Gastroesophageal sphincter (tissue), 4 donors: ENCODE data around the gene MARCKS. TPM values are rescaled to one million over a fixed set of nuclear protein-coding genes. Genes with fewer than 3 reads are reported as not detected.
A peak's percentile ranks its signal among the peaks of the same experiment; 100 is the strongest.
"Not testable (repeated sequence)": the region's sequence is repeated elsewhere in the genome, so short reads cannot be mapped to it uniquely, and the experiment has no call there.

Source experiments
- ATAC-seq: fragments of 150-250 bp; one replicate; pipeline ENCODE4 v1.9.1; 2016; ENCODE audit warnings: mild to moderate bottlenecking, moderate library complexity
- H3K27ac ChIP-seq, 4 donors: fragments of 200-600 bp; sonication (generic) in 3 of 4; 1 replicate in 3 of 4; 2 replicates in 1 of 4; pipeline ENCODE4 v1.5.1; 2016 to 2019
- H3K27me3 ChIP-seq: fragments of 200-600 bp; sonication (generic); one replicate; pipeline ENCODE4 v1.5.1; 2019
- H3K36me3 ChIP-seq, 2 donors: fragments of 200-600 bp; sonication (generic); one replicate each; pipeline ENCODE4 v1.5.1; 2019; ENCODE audit warnings: control low read depth in 1 of 2
- H3K4me1 ChIP-seq, 3 donors: fragments of 200-600 bp; sonication (generic); 1 replicate in 2 of 3; 2 replicates in 1 of 3; pipeline ENCODE4 v1.5.1; 2016 to 2019; ENCODE audit warnings: control low read depth in 2 of 3
- H3K4me3 ChIP-seq, 2 donors: fragments of 200-600 bp; sonication (generic); one replicate each; pipeline ENCODE4 v1.5.1; 2019; ENCODE audit warnings: mild to moderate bottlenecking in 1 of 2, moderate library complexity in 1 of 2
- H3K9me3 ChIP-seq, 3 donors: fragments of 200-600 bp; sonication (generic); one replicate each; pipeline ENCODE4 v1.5.1; 2017 to 2019; ENCODE audit warnings: control low read depth in 2 of 3
- EP300 ChIP-seq: sonication (generic); formaldehyde crosslinking; IDR thresholded peaks from one replicate; pipeline ENCODE4 v1.6.1; 2017; ENCODE audit warnings: antibody characterized with exemption, mild to moderate bottlenecking
- POLR2A ChIP-seq, 2 donors: fragments of 450-650 bp; IDR thresholded peaks; one replicate each; pipeline ENCODE4 v1.6.1; 2017; ENCODE audit warnings: antibody characterized with exemption in 2 of 2, mild to moderate bottlenecking in 2 of 2, moderate library complexity in 1 of 2
- POLR2AphosphoS5 ChIP-seq: sonication (generic); formaldehyde crosslinking; IDR thresholded peaks from one replicate; pipeline ENCODE4 v1.6.1; 2017; ENCODE audit warnings: antibody characterized with exemption
- WGBS, 2 donors: methylation state at CpG; one replicate each; pipeline ENCODE4 v1.1.5; 2018; ENCODE audit warnings: low coverage in 1 of 2; 5-methylcytosine and 5-hydroxymethylcytosine counted together
- total RNA-seq, 4 donors: library from RNA; depleted of rRNA; stranded (reverse); fragments of >200 nt; gene quantifications; one replicate each; pipeline ENCODE4 v1.1.0, GENCODE V29; 2016
- TF ChIP-seq, protein P1 (sequence below), 4 experiments: fragments of 200-600 bp in 2 of 4; fragments of 450-650 bp in 2 of 4; sonication (generic) in 1 of 4; IDR thresholded peaks; one replicate each; pipeline ENCODE4 v1.5.1; 2017 to 2019; ENCODE audit warnings: antibody characterized with exemption in 4 of 4, mild to moderate bottlenecking in 2 of 4, moderate library complexity in 2 of 4

MARCKS gene
- total RNA-seq, 4 donors from 2014 or later = 17.7 to 36.4 (median 25.5) TPM

DNA sequence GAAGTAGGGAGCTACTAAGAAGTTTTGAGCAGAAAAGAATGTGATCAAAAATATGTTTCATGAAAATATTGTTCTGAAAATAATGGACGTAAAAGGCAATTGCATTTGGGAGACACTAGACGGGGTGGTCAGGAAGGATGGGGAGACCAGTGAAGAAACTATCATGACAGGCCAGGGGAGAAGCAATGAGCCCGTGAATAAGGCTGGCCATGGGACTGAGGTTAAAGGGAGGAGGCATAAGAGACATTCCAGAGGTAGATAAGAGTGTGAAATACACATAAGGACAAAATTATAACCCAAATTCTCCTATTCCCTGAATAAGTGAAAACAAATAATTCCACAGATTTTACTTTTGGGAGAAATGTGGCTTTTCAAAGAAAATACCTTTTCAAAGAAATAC is 51.7 kb downstream of the MARCKS start:
- Histone ChIP-seq H3K9me3 (no peaks in the 10 kb centered on the region), H3K27me3 (no peaks in the 10 kb centered on the region), H3K36me3 (no peaks in the 10 kb centered on the region), H3K4me1 (peaks cover 0 to 17% (median 8%) of the 10 kb centered on the region in 3 donors), H3K4me3 (no peak overlapping the region), H3K27ac (no peak overlapping the region)
- TF ChIP-seq, protein P1, sequence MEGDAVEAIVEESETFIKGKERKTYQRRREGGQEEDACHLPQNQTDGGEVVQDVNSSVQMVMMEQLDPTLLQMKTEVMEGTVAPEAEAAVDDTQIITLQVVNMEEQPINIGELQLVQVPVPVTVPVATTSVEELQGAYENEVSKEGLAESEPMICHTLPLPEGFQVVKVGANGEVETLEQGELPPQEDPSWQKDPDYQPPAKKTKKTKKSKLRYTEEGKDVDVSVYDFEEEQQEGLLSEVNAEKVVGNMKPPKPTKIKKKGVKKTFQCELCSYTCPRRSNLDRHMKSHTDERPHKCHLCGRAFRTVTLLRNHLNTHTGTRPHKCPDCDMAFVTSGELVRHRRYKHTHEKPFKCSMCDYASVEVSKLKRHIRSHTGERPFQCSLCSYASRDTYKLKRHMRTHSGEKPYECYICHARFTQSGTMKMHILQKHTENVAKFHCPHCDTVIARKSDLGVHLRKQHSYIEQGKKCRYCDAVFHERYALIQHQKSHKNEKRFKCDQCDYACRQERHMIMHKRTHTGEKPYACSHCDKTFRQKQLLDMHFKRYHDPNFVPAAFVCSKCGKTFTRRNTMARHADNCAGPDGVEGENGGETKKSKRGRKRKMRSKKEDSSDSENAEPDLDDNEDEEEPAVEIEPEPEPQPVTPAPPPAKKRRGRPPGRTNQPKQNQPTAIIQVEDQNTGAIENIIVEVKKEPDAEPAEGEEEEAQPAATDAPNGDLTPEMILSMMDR (IDR thresholded peaks at IDR 0.05) = no peak
- TF ChIP-seq POLR2AphosphoS5 = no peak
- no peak for TF ChIP-seq EP300
- no peak for TF ChIP-seq POLR2A (IDR thresholded peaks at IDR 0.05)
- WGBS, 2 donors = 49 to 51% methylated on average over 3 of the region's 3 CpGs
- ATAC-seq = no peak

DNA sequence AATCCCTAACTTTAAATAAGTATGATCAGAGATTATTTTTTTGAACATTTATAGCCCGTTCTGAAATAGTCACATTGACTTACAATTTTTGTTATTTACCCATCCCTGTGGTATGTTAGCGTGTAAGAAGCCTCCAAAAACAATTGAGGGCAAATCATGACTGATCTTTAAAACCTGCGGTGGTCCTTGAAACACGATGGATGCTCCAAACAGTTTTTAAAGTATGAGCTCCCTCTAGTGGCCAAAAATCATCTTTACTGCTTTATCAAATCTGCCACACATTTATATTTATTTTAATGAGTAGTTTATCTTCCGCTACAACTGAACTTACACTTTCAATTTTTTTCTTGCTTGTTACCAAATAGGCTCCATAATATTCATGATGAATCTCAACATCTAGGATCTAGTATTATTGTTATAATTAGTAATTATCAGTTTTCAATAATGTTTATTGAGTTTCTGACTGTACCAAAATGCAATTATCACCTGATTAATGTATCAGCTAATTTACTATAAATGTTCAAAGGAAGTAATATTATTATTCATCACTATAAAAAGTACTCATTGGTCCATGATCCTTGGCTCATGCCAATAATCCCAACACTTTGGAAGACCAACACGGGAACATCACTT is 52.2 kb downstream of the MARCKS start:
- no peaks in the 10 kb centered on the region for H3K27me3 ChIP-seq
- H3K27ac ChIP-seq = no peak overlapping the region
- ATAC-seq = no peak
- WGBS, 2 donors = 13 to 18% methylated on average over 6 of the region's 6 CpGs
- H3K4me1 ChIP-seq = peaks cover 0 to 11% (median 3%) of the 10 kb centered on the region in 3 donors
- H3K4me3 ChIP-seq = no peak overlapping the region
- H3K9me3 ChIP-seq = no peaks in the 10 kb centered on the region
- TF ChIP-seq, protein P1 (IDR thresholded peaks at IDR 0.05) = peak; percentile 70 to 79 (median 72)
- no peak for TF ChIP-seq POLR2A (IDR thresholded peaks at IDR 0.05)
- H3K36me3 ChIP-seq = no peaks in the 10 kb centered on the region

GRCh38 chr6:113910285-113910684 is 53.1 kb downstream of the MARCKS start:
- H3K27ac ChIP-seq, H3K9me3 ChIP-seq, H3K36me3 ChIP-seq, H3K4me1 ChIP-seq, H3K4me3 ChIP-seq, ATAC-seq, H3K27me3 ChIP-seq: not testable (repeated sequence)
- 63 to 80% methylated on average over 1 of the region's 1 CpG for WGBS, 2 donors

Other genes starting within 250 kb of the MARCKS start
- gene HDAC2, start 113.8 kb downstream of the MARCKS start, total RNA-seq = 10 to 100 TPM; 44.7 to 71.2 (median 52.5) TPM